Prostate gland (tissue), 2 donors: Measurements from ENCODE around the gene PRKAA2. TPM values are rescaled to one million over a fixed set of nuclear protein-coding genes. Genes with fewer than 3 reads are reported as not detected.

Source experiments
- DNase-seq: peaks from one replicate; pipeline ENCODE4 v3.0.0-alpha.2; 2019; ENCODE audit warnings: low spot score
- H3K27ac ChIP-seq, 2 donors: fragments of 200-600 bp; sonication (generic); 2 replicates each; pipeline ENCODE4 v1.5.1; 2017 to 2019
- H3K27me3 ChIP-seq: fragments of 200-600 bp; sonication (generic); replicated peaks from 2 replicates; pipeline ENCODE4 v1.5.1; 2019; ENCODE audit not compliant: insufficient read depth
- H3K36me3 ChIP-seq, 2 donors: fragments of 200-600 bp; sonication (generic); 1 replicate in 1 of 2; 2 replicates in 1 of 2; pipeline versions ENCODE4 v1.5.1 to v1.8.1; 2017 to 2019
- H3K4me1 ChIP-seq: fragments of 200-600 bp; sonication (generic); replicated peaks from 2 replicates; pipeline ENCODE4 v1.5.1; 2019
- H3K4me3 ChIP-seq, 2 donors: fragments of 200-600 bp; sonication (generic); 2 replicates each; pipeline ENCODE4 v1.5.1; 2017 to 2019
- H3K9me3 ChIP-seq: fragments of 200-600 bp; sonication (generic); 2 replicates; pipeline ENCODE4 v1.5.1; 2017
- POLR2A ChIP-seq: fragments of 450-650 bp; IDR thresholded peaks from one replicate; pipeline ENCODE4 v1.6.1; 2016; ENCODE audit warnings: antibody characterized with exemption, mild to moderate bottlenecking
- POLR2AphosphoS5 ChIP-seq: sonication (generic); formaldehyde crosslinking; IDR thresholded peaks from one replicate; pipeline ENCODE4 v1.6.1; 2017; ENCODE audit warnings: antibody characterized with exemption
- WGBS: methylation state at CpG from one replicate; pipeline ENCODE4 v1.1.5; 2018; 5-methylcytosine and 5-hydroxymethylcytosine counted together
- intact Hi-C: fragments of 100-400 bp; cut with DNase I; formaldehyde crosslinking; loops from one replicate; pipeline ENCODE4 v1.14.2; 2022
- small RNA-seq, 2 donors: library from RNA; depleted of rRNA; stranded (forward); fragments of <200 nt; gene quantifications; one replicate each; pipeline ENCODE3, GENCODE V24; 2016
- total RNA-seq, 2 donors: library from RNA; depleted of rRNA; stranded (reverse); fragments of >200 nt; gene quantifications; one replicate each; pipeline ENCODE4 v1.1.0, GENCODE V29; 2016
- TF ChIP-seq, protein P1 (sequence below), 4 experiments: fragments of 200-600 bp in 2 of 4; fragments of 450-650 bp in 2 of 4; sonication (generic) in 2 of 4; IDR thresholded peaks; 1 replicate in 3 of 4; 2 replicates in 1 of 4; pipeline ENCODE4 v1.5.1; 2016 to 2019; ENCODE audit warnings: antibody characterized with exemption in 4 of 4, mild to moderate bottlenecking in 2 of 4, moderate library complexity in 2 of 4

PRKAA2 gene
- total RNA-seq, 2 donors from 2014 or later: 6.5 to 7.9 TPM

DNA sequence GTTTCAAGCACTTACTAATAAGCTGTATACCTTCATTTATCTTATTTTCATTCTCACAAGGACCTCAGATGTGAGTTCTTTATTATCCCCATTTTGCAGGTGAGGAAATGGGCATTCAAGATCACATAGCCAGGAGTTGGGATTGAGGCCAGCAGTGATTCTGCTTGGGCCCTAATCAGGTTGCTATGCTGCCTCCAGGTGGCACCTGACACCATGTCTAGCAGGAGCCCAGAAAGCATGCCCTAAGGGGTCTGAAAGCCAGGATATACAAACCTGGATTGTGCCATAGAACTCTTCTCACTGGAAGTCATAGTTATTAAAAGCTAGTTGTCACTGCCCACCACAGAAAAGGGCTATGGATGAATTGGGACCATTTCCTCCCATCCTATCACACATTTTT is 113.0 kb downstream of the PRKAA2 start:
- H3K27ac ChIP-seq: no peak overlapping the region
- H3K4me3 ChIP-seq: no peak overlapping the region
- H3K4me1 ChIP-seq: no peaks in the 10 kb centered on the region
- peak; percentile 19 for DNase-seq
- no peak for TF ChIP-seq POLR2AphosphoS5
- no peak for TF ChIP-seq POLR2A
- TF ChIP-seq, protein P1, sequence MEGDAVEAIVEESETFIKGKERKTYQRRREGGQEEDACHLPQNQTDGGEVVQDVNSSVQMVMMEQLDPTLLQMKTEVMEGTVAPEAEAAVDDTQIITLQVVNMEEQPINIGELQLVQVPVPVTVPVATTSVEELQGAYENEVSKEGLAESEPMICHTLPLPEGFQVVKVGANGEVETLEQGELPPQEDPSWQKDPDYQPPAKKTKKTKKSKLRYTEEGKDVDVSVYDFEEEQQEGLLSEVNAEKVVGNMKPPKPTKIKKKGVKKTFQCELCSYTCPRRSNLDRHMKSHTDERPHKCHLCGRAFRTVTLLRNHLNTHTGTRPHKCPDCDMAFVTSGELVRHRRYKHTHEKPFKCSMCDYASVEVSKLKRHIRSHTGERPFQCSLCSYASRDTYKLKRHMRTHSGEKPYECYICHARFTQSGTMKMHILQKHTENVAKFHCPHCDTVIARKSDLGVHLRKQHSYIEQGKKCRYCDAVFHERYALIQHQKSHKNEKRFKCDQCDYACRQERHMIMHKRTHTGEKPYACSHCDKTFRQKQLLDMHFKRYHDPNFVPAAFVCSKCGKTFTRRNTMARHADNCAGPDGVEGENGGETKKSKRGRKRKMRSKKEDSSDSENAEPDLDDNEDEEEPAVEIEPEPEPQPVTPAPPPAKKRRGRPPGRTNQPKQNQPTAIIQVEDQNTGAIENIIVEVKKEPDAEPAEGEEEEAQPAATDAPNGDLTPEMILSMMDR (IDR thresholded peaks at IDR 0.05): peak in 3 of 4 experiments; percentile 15 to 51 (median 41)
- H3K36me3 ChIP-seq: no peaks in the 10 kb centered on the region
- no peaks in the 10 kb centered on the region for H3K9me3 ChIP-seq
- intact Hi-C loops: no loop called here
- H3K27me3 ChIP-seq: no peaks in the 10 kb centered on the region

DNA sequence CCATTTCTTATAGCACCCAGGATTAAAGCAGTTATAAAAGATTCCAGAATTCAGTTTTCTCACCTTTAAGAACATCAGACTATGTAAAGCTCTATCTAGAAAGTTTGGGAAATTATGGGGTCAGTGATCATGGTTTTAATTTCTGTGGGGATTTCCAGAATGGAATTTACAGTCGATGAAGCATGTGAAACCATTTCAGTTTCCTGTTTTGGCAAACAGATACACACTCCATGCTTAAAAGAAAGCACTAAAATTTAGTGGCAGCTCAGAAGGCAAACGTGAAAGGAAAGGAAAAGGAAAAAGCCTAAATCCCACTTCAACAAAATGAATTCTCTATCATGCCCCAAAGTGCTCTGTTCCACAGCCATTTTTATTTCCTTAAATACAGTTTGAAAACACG is 113.7 kb downstream of the PRKAA2 start:
- no peak overlapping the region for H3K27ac ChIP-seq
- no peaks in the 10 kb centered on the region for H3K27me3 ChIP-seq
- H3K9me3 ChIP-seq: no peaks in the 10 kb centered on the region
- no peak for DNase-seq
- no peak overlapping the region for H3K4me3 ChIP-seq
- intact Hi-C loops: no loop called here
- no peaks in the 10 kb centered on the region for H3K4me1 ChIP-seq
- TF ChIP-seq, protein P1 (IDR thresholded peaks at IDR 0.05): no peak
- TF ChIP-seq POLR2AphosphoS5 (no peak), POLR2A (no peak)
- WGBS: 14% methylated on average over 3 of the region's 3 CpGs
- H3K36me3 ChIP-seq: no peaks in the 10 kb centered on the region

Small RNA genes within 50 kb of the gene (small RNA-seq; reads per million reads assigned to genes)
- 0 reads per million in 2 donors for gene AC099789.1

Other genes starting within 250 kb of the PRKAA2 start
- gene PLPP3, start 65.8 kb upstream of the PRKAA2 start, total RNA-seq: 100 to 1,000 TPM in 1 of 2 donors, 10 to 100 TPM in 1; 40.4 to 107 TPM
- 1 to 10 TPM; 7.8 to 8.2 TPM for gene FYB2, start 174.1 kb downstream of the PRKAA2 start, total RNA-seq
- not detected for gene C8A, start 209.5 kb downstream of the PRKAA2 start, total RNA-seq